HFFc6 (cell line): ENCODE measurements around the gene PCLO. TPM values are rescaled to one million over a fixed set of nuclear protein-coding genes. Genes with fewer than 3 reads are reported as not detected.

ENCODE experiments used
- DNase-seq: peaks from one replicate; pipeline ENCODE4 v3.0.0-alpha.2; 2018
- H3K27ac Mint-ChIP-seq: 2 replicates; pipeline ENCODE4 v1.8.0; 2020; ENCODE audit warnings: mild to moderate bottlenecking, mixed read lengths
- H3K27me3 Mint-ChIP-seq: 2 replicates; pipeline ENCODE4 v1.8.0; 2021; ENCODE audit warnings: mild to moderate bottlenecking, moderate library complexity, mixed read lengths; ENCODE audit not compliant: insufficient read depth
- H3K36me3 Mint-ChIP-seq: 2 replicates; pipeline ENCODE4 v1.8.0; 2021; ENCODE audit warnings: low read depth, mixed read lengths
- H3K4me1 Mint-ChIP-seq: 2 replicates; pipeline ENCODE4 v1.8.0; 2020; ENCODE audit warnings: low read depth, mixed read lengths
- H3K4me3 Mint-ChIP-seq: 2 replicates; pipeline ENCODE4 v1.8.0; 2020; ENCODE audit warnings: mild to moderate bottlenecking, moderate library complexity, mixed read lengths
- H3K9me3 Mint-ChIP-seq: 2 replicates; pipeline ENCODE4 v1.8.0; 2020; ENCODE audit warnings: mild to moderate bottlenecking, mixed read lengths
- total RNA-seq, 6 experiments: library from RNA; stranded (reverse); fragmentation: NEBNext Ultra II Directional; extraction: Animal tissue kit (Norgen Biotek cat#: 25700); gene quantifications; 2 replicates in 1 of 6; 3 replicates in 5 of 6; pipeline ENCODE4 v1.2.3, GENCODE V29; 2021
- TF ChIP-seq, protein P1 (sequence below): fragments of 200-600 bp; sonication (generic); IDR thresholded peaks from 2 replicates; pipeline ENCODE4 v1.5.0; 2021; ENCODE audit warnings: antibody characterized with exemption, mild to moderate bottlenecking

The PCLO gene
- total RNA-seq, 6 experiments from 2014 or later: 0.64 to 2.3 (median 1.7) TPM

- H3K4me3 Mint-ChIP-seq: no peak overlapping the region
- no peak overlapping the region for H3K27ac Mint-ChIP-seq
- H3K36me3 Mint-ChIP-seq: no peaks in the 10 kb centered on the region
- TF ChIP-seq, protein P1, sequence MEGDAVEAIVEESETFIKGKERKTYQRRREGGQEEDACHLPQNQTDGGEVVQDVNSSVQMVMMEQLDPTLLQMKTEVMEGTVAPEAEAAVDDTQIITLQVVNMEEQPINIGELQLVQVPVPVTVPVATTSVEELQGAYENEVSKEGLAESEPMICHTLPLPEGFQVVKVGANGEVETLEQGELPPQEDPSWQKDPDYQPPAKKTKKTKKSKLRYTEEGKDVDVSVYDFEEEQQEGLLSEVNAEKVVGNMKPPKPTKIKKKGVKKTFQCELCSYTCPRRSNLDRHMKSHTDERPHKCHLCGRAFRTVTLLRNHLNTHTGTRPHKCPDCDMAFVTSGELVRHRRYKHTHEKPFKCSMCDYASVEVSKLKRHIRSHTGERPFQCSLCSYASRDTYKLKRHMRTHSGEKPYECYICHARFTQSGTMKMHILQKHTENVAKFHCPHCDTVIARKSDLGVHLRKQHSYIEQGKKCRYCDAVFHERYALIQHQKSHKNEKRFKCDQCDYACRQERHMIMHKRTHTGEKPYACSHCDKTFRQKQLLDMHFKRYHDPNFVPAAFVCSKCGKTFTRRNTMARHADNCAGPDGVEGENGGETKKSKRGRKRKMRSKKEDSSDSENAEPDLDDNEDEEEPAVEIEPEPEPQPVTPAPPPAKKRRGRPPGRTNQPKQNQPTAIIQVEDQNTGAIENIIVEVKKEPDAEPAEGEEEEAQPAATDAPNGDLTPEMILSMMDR: no peak
- H3K27me3 Mint-ChIP-seq: peaks cover 3% of the 10 kb centered on the region; the same call in 1 of the 2 replicates
- H3K9me3 Mint-ChIP-seq: no peaks in the 10 kb centered on the region
- H3K4me1 Mint-ChIP-seq: peaks cover 16% of the 10 kb centered on the region
- DNase-seq: no peak
Observed at GRCh38 chr7:82762880-82763279, 399.8 kb downstream of the PCLO start.

GRCh38 chr7:82760831-82761230 lies 401.9 kb downstream of the PCLO start:
- Mint-ChIP-seq H3K27ac (no peak overlapping the region), H3K9me3 (no peaks in the 10 kb centered on the region), H3K27me3 (no peaks in the 10 kb centered on the region; the same call in 1 of the 2 replicates), H3K4me1 (peaks cover 23% of the 10 kb centered on the region), H3K36me3 (no peaks in the 10 kb centered on the region), H3K4me3 (no peak overlapping the region)
- TF ChIP-seq, protein P1: no peak
- no peak for DNase-seq

DNA sequence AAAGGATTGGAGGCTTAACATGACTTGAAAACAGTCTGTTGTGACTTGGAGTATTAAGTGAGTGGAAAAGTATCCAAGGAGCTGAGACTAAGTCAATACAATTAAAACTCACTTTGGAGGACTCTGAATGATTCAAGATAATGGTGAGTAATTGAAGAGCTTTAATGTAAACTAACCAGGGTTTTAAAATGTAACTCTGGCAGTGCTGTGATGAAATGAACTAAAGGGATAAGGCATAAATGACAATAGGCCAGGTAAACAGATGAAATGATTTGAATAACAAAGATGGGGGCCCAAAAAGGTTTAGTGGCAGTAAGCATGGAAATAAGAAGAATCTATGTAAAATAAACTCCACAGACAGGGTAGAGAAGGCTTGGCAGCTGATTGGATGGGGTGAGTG lies 402.6 kb downstream of the PCLO start:
- Mint-ChIP-seq H3K4me1 (peaks cover 30% of the 10 kb centered on the region), H3K27me3 (no peaks in the 10 kb centered on the region; the same call in 1 of the 2 replicates), H3K4me3 (no peak overlapping the region), H3K9me3 (no peaks in the 10 kb centered on the region), H3K27ac (no peak overlapping the region), H3K36me3 (no peaks in the 10 kb centered on the region)
- TF ChIP-seq, protein P1: no peak
- no peak for DNase-seq

GRCh38 chr7:82755705-82756551 lies 406.8 kb downstream of the PCLO start:
- no peaks in the 10 kb centered on the region for H3K9me3 Mint-ChIP-seq
- TF ChIP-seq, protein P1: no peak

GRCh38 chr7:82750007-82750406 lies 412.7 kb downstream of the PCLO start:
- Mint-ChIP-seq H3K27me3 (peaks cover 3% of the 10 kb centered on the region; the same call in 1 of the 2 replicates), H3K27ac (no peak overlapping the region), H3K36me3 (no peaks in the 10 kb centered on the region), H3K4me3 (no peak overlapping the region), H3K9me3 (no peaks in the 10 kb centered on the region), H3K4me1 (peaks cover 7% of the 10 kb centered on the region)
- TF ChIP-seq, protein P1: no peak
- no peak for DNase-seq

More at GRCh38 chr7:82755705-82756551, 406.8 kb downstream of the PCLO start:
- Mint-ChIP-seq H3K36me3 (no peaks in the 10 kb centered on the region), H3K27me3 (no peaks in the 10 kb centered on the region), H3K4me1 (peaks cover 23% of the 10 kb centered on the region), H3K4me3 (0 out of 2 replicates have a peak overlapping the region, but pooled peaks have one; percentile 5), H3K27ac (peak overlapping the region; percentile 55)
- peak; percentile 84 for DNase-seq
